HepG2 (cell line): ENCODE results near the gene KCNQ5. TPM values are rescaled to one million over a fixed set of nuclear protein-coding genes. Genes with fewer than 3 reads are reported as not detected.

ENCODE experiments used
- CC2D1A ChIP-seq: sonication (generic); formaldehyde crosslinking; IDR thresholded peaks from 2 replicates; pipeline ENCODE4 v1.8.1; 2023; ENCODE audit warnings: mild to moderate bottlenecking, missing genetic modification reagents
- ERF ChIP-seq: IDR thresholded peaks from 2 replicates; pipeline ENCODE4 v1.6.1; 2018; ENCODE audit warnings: missing biosample characterization, missing genetic modification reagents
- FOXA1 ChIP-seq, 2 experiments: fragments of 450-650 bp in 1 of 2; sonication (generic) in 1 of 2; formaldehyde crosslinking in 1 of 2; IDR thresholded peaks; 2 replicates each; pipeline versions ENCODE4 v1.4.0 to v1.6.1; 2016 to 2020; ENCODE audit warnings: missing genetic modification reagents in 1 of 2
- FOXJ3 ChIP-seq: sonication (generic); formaldehyde crosslinking; IDR thresholded peaks from 2 replicates; pipeline ENCODE4 v1.4.0; 2020; ENCODE audit warnings: missing genetic modification reagents, mild to moderate bottlenecking, borderline replicate concordance
- IKZF1 ChIP-seq: fragments of 450-650 bp; IDR thresholded peaks from 2 replicates; pipeline ENCODE4 v1.7.1; 2016
- TCF7L2 ChIP-seq: IDR thresholded peaks from 2 replicates; pipeline ENCODE4 v1.6.1; 2011; ENCODE audit warnings: mild to moderate bottlenecking, low read depth, low read length, moderate library complexity
- ZBTB3 ChIP-seq: sonication (generic); formaldehyde crosslinking; IDR thresholded peaks from 2 replicates; pipeline ENCODE4 v1.4.0; 2020; ENCODE audit warnings: low read depth, mild to moderate bottlenecking, moderate library complexity, missing genetic modification reagents, borderline replicate concordance
- ZFP90 ChIP-seq: sonication (generic); formaldehyde crosslinking; IDR thresholded peaks from 2 replicates; pipeline ENCODE4 v1.8.0; 2022; ENCODE audit warnings: missing genetic modification reagents, mild to moderate bottlenecking, inconsistent platforms, borderline replicate concordance
- ZNF33A ChIP-seq: sonication (generic); formaldehyde crosslinking; IDR thresholded peaks from 2 replicates; pipeline ENCODE4 v1.5.1; 2020; ENCODE audit warnings: missing genetic modification reagents, mild to moderate bottlenecking, moderate library complexity, borderline replicate concordance
- ZNF83 ChIP-seq: sonication (generic); formaldehyde crosslinking; IDR thresholded peaks from 2 replicates; pipeline ENCODE4 v1.4.0; 2020; ENCODE audit warnings: missing genetic modification reagents, mild to moderate bottlenecking, borderline replicate concordance
- polyA plus RNA-seq, 8 experiments: library from polyadenylated mRNA; depleted of rRNA in 3 of 8; stranded (reverse) in 7 of 8; unstranded in 1 of 8; fragments of >200 nt; fragmentation: Illumina TruSeq in 4 of 8; extraction: Trizol in 4 of 8; gene quantifications; 2 replicates each; pipeline versions ENCODE4 v1.2.1 to v1.2.3, GENCODE V29; 2011 to 2016; ENCODE audit warnings: low read depth in 4 of 8, missing spikeins in 1 of 8, mixed read lengths in 1 of 8; ENCODE audit not compliant: insufficient read depth in 1 of 8
- total RNA-seq, 5 experiments: library from RNA; depleted of rRNA; stranded (reverse); fragments of >200 nt; fragmentation: Illumina TruSeq; extraction: Trizol; gene quantifications; 2 replicates each; pipeline ENCODE4 v1.2.3, GENCODE V29; 2016; ENCODE audit warnings: low read depth in 1 of 5
- TF ChIP-seq, protein P1 (sequence below): sonication (generic); formaldehyde crosslinking; IDR thresholded peaks from 2 replicates; pipeline ENCODE4 v1.9.0; 2022; ENCODE audit warnings: low read depth, missing genetic modification reagents
- TF ChIP-seq, protein P2 (sequence below): sonication (generic); formaldehyde crosslinking; IDR thresholded peaks from 2 replicates; pipeline ENCODE4 v1.5.0; 2020; ENCODE audit warnings: mild to moderate bottlenecking, missing genetic modification reagents

KCNQ5 gene
- total and polyA plus RNA-seq, 2 of the 13 experiments (the other 11 are each of a cell fraction or from before 2014, with no cell fraction given), result 0.04 TPM; not detected in 1

GRCh38 chr6:72739368-72739779, 117.5 kb downstream of the KCNQ5 start (continued):
- TF ChIP-seq ERF, result no peak
- TF ChIP-seq FOXA1 (IDR thresholded peaks at IDR 0.05), result no peak
- TF ChIP-seq FOXA1 (CRISPR knock-in tag; IDR thresholded peaks at IDR 0.05), result no peak
- no peak for TF ChIP-seq ZFP90 (CRISPR knock-in tag)
- TF ChIP-seq TCF7L2, result no peak
- TF ChIP-seq IKZF1, result no peak
- TF ChIP-seq ZNF83 (CRISPR knock-in tag), result no peak
- TF ChIP-seq, protein P1, sequence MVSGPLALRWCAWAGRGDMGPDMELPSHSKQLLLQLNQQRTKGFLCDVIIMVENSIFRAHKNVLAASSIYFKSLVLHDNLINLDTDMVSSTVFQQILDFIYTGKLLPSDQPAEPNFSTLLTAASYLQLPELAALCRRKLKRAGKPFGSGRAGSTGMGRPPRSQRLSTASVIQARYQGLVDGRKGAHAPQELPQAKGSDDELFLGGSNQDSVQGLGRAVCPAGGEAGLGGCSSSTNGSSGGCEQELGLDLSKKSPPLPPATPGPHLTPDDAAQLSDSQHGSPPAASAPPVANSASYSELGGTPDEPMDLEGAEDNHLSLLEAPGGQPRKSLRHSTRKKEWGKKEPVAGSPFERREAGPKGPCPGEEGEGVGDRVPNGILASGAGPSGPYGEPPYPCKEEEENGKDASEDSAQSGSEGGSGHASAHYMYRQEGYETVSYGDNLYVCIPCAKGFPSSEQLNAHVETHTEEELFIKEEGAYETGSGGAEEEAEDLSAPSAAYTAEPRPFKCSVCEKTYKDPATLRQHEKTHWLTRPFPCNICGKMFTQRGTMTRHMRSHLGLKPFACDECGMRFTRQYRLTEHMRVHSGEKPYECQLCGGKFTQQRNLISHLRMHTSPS (CRISPR knock-in tag), result no peak
- no peak for TF ChIP-seq ZBTB3
- no peak for TF ChIP-seq CC2D1A
- TF ChIP-seq ZNF33A (CRISPR knock-in tag), result no peak
- TF ChIP-seq, protein P2, sequence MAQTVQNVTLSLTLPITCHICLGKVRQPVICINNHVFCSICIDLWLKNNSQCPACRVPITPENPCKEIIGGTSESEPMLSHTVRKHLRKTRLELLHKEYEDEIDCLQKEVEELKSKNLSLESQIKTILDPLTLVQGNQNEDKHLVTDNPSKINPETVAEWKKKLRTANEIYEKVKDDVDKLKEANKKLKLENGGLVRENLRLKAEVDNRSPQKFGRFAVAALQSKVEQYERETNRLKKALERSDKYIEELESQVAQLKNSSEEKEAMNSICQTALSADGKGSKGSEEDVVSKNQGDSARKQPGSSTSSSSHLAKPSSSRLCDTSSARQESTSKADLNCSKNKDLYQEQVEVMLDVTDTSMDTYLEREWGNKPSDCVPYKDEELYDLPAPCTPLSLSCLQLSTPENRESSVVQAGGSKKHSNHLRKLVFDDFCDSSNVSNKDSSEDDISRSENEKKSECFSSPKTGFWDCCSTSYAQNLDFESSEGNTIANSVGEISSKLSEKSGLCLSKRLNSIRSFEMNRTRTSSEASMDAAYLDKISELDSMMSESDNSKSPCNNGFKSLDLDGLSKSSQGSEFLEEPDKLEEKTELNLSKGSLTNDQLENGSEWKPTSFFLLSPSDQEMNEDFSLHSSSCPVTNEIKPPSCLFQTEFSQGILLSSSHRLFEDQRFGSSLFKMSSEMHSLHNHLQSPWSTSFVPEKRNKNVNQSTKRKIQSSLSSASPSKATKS (CRISPR knock-in tag), result no peak
- no peak for TF ChIP-seq FOXJ3 (CRISPR knock-in tag)
